OCI-LY1 (cell line): ENCODE measurements around the gene LSM14A.

ENCODE experiments used
- H2AFZ ChIP-seq: fragments of 200-600 bp; sonication (generic), shearing (Covaris generic); 2 replicates; pipeline ENCODE4 v1.6.0; 2014; ENCODE audit warnings: antibody characterized with exemption, mild to moderate bottlenecking, low read length
- H3F3A ChIP-seq: fragments of 200-600 bp; sonication (generic), shearing (Covaris generic); 2 replicates; pipeline ENCODE4 v1.6.0; 2014; ENCODE audit warnings: mild to moderate bottlenecking, antibody characterized with exemption, low read length, moderate library complexity; ENCODE audit not compliant: insufficient read depth
- H3K27ac ChIP-seq: fragments of 200-600 bp; sonication (generic); 2 replicates; pipeline ENCODE4 v1.5.1; 2014; ENCODE audit warnings: low read length, mixed run types, mild to moderate bottlenecking, low read depth; ENCODE audit not compliant: poor library complexity, severe bottlenecking
- H3K27me3 ChIP-seq: fragments of 200-600 bp; sonication (generic); 2 replicates; pipeline ENCODE4 v1.6.0; 2014; ENCODE audit warnings: antibody characterized with exemption, mild to moderate bottlenecking, low read length, moderate library complexity; ENCODE audit not compliant: insufficient read depth
- H3K36me3 ChIP-seq: fragments of 200-600 bp; sonication (generic); 2 replicates; pipeline ENCODE4 v1.6.1; 2014; ENCODE audit warnings: mild to moderate bottlenecking, antibody characterized with exemption, low read length, moderate library complexity, mixed read lengths; ENCODE audit not compliant: insufficient read depth
- H3K4me1 ChIP-seq: fragments of 200-600 bp; sonication (generic); 2 replicates; pipeline ENCODE4 v1.5.1; 2014; ENCODE audit warnings: mild to moderate bottlenecking, low read length, moderate library complexity; ENCODE audit not compliant: insufficient read depth, severe bottlenecking
- H3K4me2 ChIP-seq: fragments of 200-600 bp; sonication (generic), shearing (Covaris generic); 2 replicates; pipeline ENCODE4 v1.6.1; 2014; ENCODE audit warnings: low read length
- H3K4me3 ChIP-seq: fragments of 200-600 bp; sonication (generic); 2 replicates; pipeline ENCODE4 v1.5.1; 2014; ENCODE audit warnings: low read length, low read depth, mild to moderate bottlenecking, mixed read lengths; ENCODE audit not compliant: poor library complexity, severe bottlenecking
- H3K79me2 ChIP-seq: fragments of 200-600 bp; shearing (Covaris generic); 2 replicates; pipeline ENCODE4 v1.6.1; 2016; ENCODE audit warnings: mixed run types, low read length, mixed read lengths; ENCODE audit not compliant: insufficient read depth
- H3K9ac ChIP-seq: fragments of 200-600 bp; sonication (generic), shearing (Covaris generic); 2 replicates; pipeline ENCODE4 v1.6.1; 2014; ENCODE audit warnings: mild to moderate bottlenecking, low read length, mixed read lengths
- H3K9me2 ChIP-seq: fragments of 200-600 bp; sonication (generic), shearing (Covaris generic); 2 replicates; pipeline ENCODE4 v1.6.1; 2014; ENCODE audit warnings: low read depth, mild to moderate bottlenecking, low read length, mixed read lengths
- H3K9me3 ChIP-seq: fragments of 200-600 bp; shearing (Covaris generic); 2 replicates; pipeline ENCODE4 v1.6.1; 2014; ENCODE audit warnings: low read length, mixed read lengths
- H4K20me1 ChIP-seq: fragments of 200-600 bp; sonication (generic), shearing (Covaris generic); 2 replicates; pipeline ENCODE4 v1.6.0; 2016; ENCODE audit warnings: mild to moderate bottlenecking, low read length; ENCODE audit not compliant: insufficient read depth
- CTCF ChIP-seq: fragments of 200-600 bp; sonication (generic), shearing (Covaris generic); IDR thresholded peaks from 2 replicates; pipeline ENCODE4 v1.5.1; 2017; ENCODE audit warnings: mild to moderate bottlenecking, antibody characterized with exemption, low read length, moderate library complexity, mixed read lengths
- EZH2 ChIP-seq: fragments of 200-600 bp; sonication (generic), shearing (Covaris generic); IDR thresholded peaks from 2 replicates; pipeline ENCODE4 v1.8.0; 2017; ENCODE audit warnings: borderline replicate concordance, mixed run types, mild to moderate bottlenecking, antibody characterized with exemption, low read length, moderate library complexity, mixed read lengths

The LSM14A gene

GRCh38 chr19:34209726-34210125, 37.4 kb downstream of the LSM14A start:
- no peak for TF ChIP-seq EZH2
- TF ChIP-seq CTCF, result no peak
- Histone ChIP-seq H3K4me3 (no peak overlapping the region), H3F3A (no peaks in the 10 kb centered on the region), H4K20me1 (no peaks in the 10 kb centered on the region), H3K9ac (no peak overlapping the region), H3K27me3 (no peaks in the 10 kb centered on the region), H3K36me3 (peaks cover 80% of the 10 kb centered on the region), H3K4me1 (no peaks in the 10 kb centered on the region), H3K9me3 (no peaks in the 10 kb centered on the region), H2AFZ (no peak overlapping the region), H3K27ac (no peak overlapping the region), H3K4me2 (no peak overlapping the region), H3K9me2 (no peaks in the 10 kb centered on the region), H3K79me2 (no peaks in the 10 kb centered on the region)

GRCh38 chr19:34213283-34213682, 41.0 kb downstream of the LSM14A start:
- Histone ChIP-seq H4K20me1 (no peaks in the 10 kb centered on the region), H2AFZ (no peak overlapping the region), H3K9me3 (no peaks in the 10 kb centered on the region), H3K36me3 (peaks cover 72% of the 10 kb centered on the region), H3K4me1 (peaks cover 18% of the 10 kb centered on the region), H3K27me3 (no peaks in the 10 kb centered on the region), H3K9ac (no peak overlapping the region), H3K79me2 (no peaks in the 10 kb centered on the region), H3K27ac (no peak overlapping the region), H3K4me2 (no peak overlapping the region), H3K4me3 (no peak overlapping the region), H3F3A (no peaks in the 10 kb centered on the region), H3K9me2 (no peaks in the 10 kb centered on the region)
- no peak for TF ChIP-seq CTCF

GRCh38 chr19:34214040-34214439, 41.7 kb downstream of the LSM14A start:
- Histone ChIP-seq H4K20me1 (no peaks in the 10 kb centered on the region), H3K9me3 (no peaks in the 10 kb centered on the region), H3K27ac (no peak overlapping the region), H3K79me2 (no peaks in the 10 kb centered on the region), H3K9ac (no peak overlapping the region), H3K4me3 (no peak overlapping the region), H3K9me2 (no peaks in the 10 kb centered on the region), H3K27me3 (no peaks in the 10 kb centered on the region), H3K36me3 (peaks cover 67% of the 10 kb centered on the region), H3F3A (no peaks in the 10 kb centered on the region), H2AFZ (no peak overlapping the region), H3K4me1 (peaks cover 26% of the 10 kb centered on the region), H3K4me2 (no peak overlapping the region)
- TF ChIP-seq EZH2 (no peak), CTCF (no peak)
